ENCODE results near the gene FZD4.

GRCh38 chr11:86948733-86949132 lies 6.5 kb downstream of the FZD4 start:
- TF ChIP-seq, protein P1, sequence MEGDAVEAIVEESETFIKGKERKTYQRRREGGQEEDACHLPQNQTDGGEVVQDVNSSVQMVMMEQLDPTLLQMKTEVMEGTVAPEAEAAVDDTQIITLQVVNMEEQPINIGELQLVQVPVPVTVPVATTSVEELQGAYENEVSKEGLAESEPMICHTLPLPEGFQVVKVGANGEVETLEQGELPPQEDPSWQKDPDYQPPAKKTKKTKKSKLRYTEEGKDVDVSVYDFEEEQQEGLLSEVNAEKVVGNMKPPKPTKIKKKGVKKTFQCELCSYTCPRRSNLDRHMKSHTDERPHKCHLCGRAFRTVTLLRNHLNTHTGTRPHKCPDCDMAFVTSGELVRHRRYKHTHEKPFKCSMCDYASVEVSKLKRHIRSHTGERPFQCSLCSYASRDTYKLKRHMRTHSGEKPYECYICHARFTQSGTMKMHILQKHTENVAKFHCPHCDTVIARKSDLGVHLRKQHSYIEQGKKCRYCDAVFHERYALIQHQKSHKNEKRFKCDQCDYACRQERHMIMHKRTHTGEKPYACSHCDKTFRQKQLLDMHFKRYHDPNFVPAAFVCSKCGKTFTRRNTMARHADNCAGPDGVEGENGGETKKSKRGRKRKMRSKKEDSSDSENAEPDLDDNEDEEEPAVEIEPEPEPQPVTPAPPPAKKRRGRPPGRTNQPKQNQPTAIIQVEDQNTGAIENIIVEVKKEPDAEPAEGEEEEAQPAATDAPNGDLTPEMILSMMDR (IDR thresholded peaks at IDR 0.05), result no peak
- no peak for TF ChIP-seq POLR2A (IDR thresholded peaks at IDR 0.05; ENCODE audit: low read depth)
- no peak for TF ChIP-seq POLR2AphosphoS5 (IDR thresholded peaks at IDR 0.05)
